ENCODE data around the gene CLRN1.

GRCh38 chr3:150930839-150931238, 41.7 kb downstream of the CLRN1 start:
- no peak for TF ChIP-seq POLR2A (IDR thresholded peaks at IDR 0.05)
- TF ChIP-seq CTCF (IDR thresholded peaks at IDR 0.05) = no peak

Data from thyroid gland (tissue), 4 donors.